ENCODE data around the gene ARMH1.
A peak's percentile ranks its signal among the peaks of the same experiment; 100 is the strongest.

The ARMH1 gene

GRCh38 chr1:44674113-44675000, at the start of gene ARMH1, which contains the start of gene TMEM53:
TSS of gene ARMH1 (plus strand) at chr1:44674714. CDS start at chr1:44689698, 14,984 bp downstream.
TSS of gene TMEM53 (minus strand) at chr1:44674481. CDS start at chr1:44674391, 90 bp downstream.
- DNase-seq: peak; percentile 97

GRCh38 chr1:44625348-44625747, 49.2 kb upstream of the ARMH1 start:
- DNase-seq: no peak

GRCh38 chr1:44628962-44629756, 45.4 kb upstream of the ARMH1 start:
- no peak for DNase-seq

- DNase-seq: no peak
These were observed 44.4 kb upstream of the ARMH1 start for GRCh38 chr1:44630116-44630515.

- DNase-seq: no peak
These were observed 43.2 kb upstream of the ARMH1 start for GRCh38 chr1:44631333-44631646.

GRCh38 chr1:44631647-44632539, 42.6 kb upstream of the ARMH1 start:
- DNase-seq: peak; percentile 92

GRCh38 chr1:44632598-44632997, 41.9 kb upstream of the ARMH1 start:
- DNase-seq: no peak

- DNase-seq: no peak
These were observed 39.8 kb upstream of the ARMH1 start for GRCh38 chr1:44634606-44635189.

- DNase-seq: no peak
These were observed 39.1 kb upstream of the ARMH1 start for GRCh38 chr1:44635439-44635838.

- no peak for DNase-seq
These were observed 38.3 kb upstream of the ARMH1 start for GRCh38 chr1:44636083-44636687.

- DNase-seq: no peak
These were observed 37.6 kb upstream of the ARMH1 start for GRCh38 chr1:44636688-44637598.

- no peak for DNase-seq
These were observed 36.7 kb upstream of the ARMH1 start for GRCh38 chr1:44637702-44638411.

GRCh38 chr1:44640200-44640853, 34.2 kb upstream of the ARMH1 start:
- no peak for DNase-seq

- no peak for DNase-seq
These were observed 33.1 kb upstream of the ARMH1 start for GRCh38 chr1:44641126-44642102.

- DNase-seq: no peak
These were observed 32.3 kb upstream of the ARMH1 start for GRCh38 chr1:44642255-44642654.

- no peak for DNase-seq
These were observed 31.6 kb upstream of the ARMH1 start for GRCh38 chr1:44642925-44643324.

GRCh38 chr1:44643721-44644334, 30.7 kb upstream of the ARMH1 start:
- no peak for DNase-seq

- DNase-seq: no peak
These were observed 29.7 kb upstream of the ARMH1 start for GRCh38 chr1:44644806-44645205.

Measured in stimulated activated CD4-positive, alpha-beta T cell treated with anti-CD3 and anti-CD28 coated beads, Interleukin-2, amount 100 ng/mL, for 24 hours (primary cell).